HepG2 (cell line): ENCODE data around the gene ZBTB8OS.
"Not testable (repeated sequence)": the region's sequence is repeated elsewhere in the genome, so short reads cannot be mapped to it uniquely, and the experiment has no call there.

Experiments used
- HNRNPL ChIP-seq: fragments of 200-400 bp; formaldehyde crosslinking; IDR thresholded peaks from 2 replicates; pipeline ENCODE4 v1.6.1; 2017; ENCODE audit warnings: mild to moderate bottlenecking, low read depth, low read length
- POLR2AphosphoS5 ChIP-seq: IDR thresholded peaks from 2 replicates; pipeline ENCODE4 v1.6.1; 2012; ENCODE audit warnings: low read depth, low read length
- PRPF4 ChIP-seq: fragments of 200-400 bp; formaldehyde crosslinking; IDR thresholded peaks from 2 replicates; pipeline ENCODE4 v1.6.1; 2016; ENCODE audit warnings: low read length, low read depth; ENCODE audit not compliant: poor library complexity, severe bottlenecking
- ZNF160 ChIP-seq: sonication (generic); formaldehyde crosslinking; IDR thresholded peaks from 2 replicates; pipeline ENCODE4 v1.8.0; 2022; ENCODE audit warnings: mild to moderate bottlenecking, inconsistent platforms, missing genetic modification reagents
- TF ChIP-seq, protein P1 (sequence below): sonication (generic); formaldehyde crosslinking; conservative IDR thresholded peaks from 2 replicates; pipeline ENCODE4 v1.4.0; 2020; ENCODE audit warnings: missing genetic modification reagents
- TF ChIP-seq, protein P2 (sequence below): sonication (generic); formaldehyde crosslinking; IDR thresholded peaks from 2 replicates; pipeline ENCODE4 v1.5.0; 2020; ENCODE audit warnings: mild to moderate bottlenecking, missing genetic modification reagents, moderate library complexity

DNA sequence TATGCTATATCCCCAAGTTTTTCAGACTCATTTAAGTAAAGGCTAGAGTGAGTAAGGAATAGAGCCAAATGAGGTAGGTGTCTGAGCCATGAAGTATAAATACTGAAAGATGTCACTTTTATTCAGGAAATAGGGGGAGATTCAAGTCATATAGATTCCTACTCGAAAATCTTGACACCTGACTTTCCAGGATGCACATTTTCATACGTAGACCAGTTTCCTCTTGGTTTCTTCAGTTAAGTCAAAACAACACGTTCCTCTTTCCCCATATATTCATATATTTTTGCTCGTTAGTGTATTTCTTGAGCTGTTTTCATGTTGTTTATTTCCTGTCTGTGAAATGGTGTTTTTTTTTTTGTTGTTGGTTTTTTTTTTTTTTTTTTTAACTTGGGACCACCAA lies 29.6 kb upstream of the ZBTB8OS start:
- not testable (repeated sequence) for TF ChIP-seq HNRNPL; POLR2AphosphoS5; PRPF4; ZNF160 (CRISPR knock-in tag)
- TF ChIP-seq, protein P1, sequence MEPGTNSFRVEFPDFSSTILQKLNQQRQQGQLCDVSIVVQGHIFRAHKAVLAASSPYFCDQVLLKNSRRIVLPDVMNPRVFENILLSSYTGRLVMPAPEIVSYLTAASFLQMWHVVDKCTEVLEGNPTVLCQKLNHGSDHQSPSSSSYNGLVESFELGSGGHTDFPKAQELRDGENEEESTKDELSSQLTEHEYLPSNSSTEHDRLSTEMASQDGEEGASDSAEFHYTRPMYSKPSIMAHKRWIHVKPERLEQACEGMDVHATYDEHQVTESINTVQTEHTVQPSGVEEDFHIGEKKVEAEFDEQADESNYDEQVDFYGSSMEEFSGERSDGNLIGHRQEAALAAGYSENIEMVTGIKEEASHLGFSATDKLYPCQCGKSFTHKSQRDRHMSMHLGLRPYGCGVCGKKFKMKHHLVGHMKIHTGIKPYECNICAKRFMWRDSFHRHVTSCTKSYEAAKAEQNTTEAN (CRISPR knock-in tag) = not testable (repeated sequence)
- TF ChIP-seq, protein P2, sequence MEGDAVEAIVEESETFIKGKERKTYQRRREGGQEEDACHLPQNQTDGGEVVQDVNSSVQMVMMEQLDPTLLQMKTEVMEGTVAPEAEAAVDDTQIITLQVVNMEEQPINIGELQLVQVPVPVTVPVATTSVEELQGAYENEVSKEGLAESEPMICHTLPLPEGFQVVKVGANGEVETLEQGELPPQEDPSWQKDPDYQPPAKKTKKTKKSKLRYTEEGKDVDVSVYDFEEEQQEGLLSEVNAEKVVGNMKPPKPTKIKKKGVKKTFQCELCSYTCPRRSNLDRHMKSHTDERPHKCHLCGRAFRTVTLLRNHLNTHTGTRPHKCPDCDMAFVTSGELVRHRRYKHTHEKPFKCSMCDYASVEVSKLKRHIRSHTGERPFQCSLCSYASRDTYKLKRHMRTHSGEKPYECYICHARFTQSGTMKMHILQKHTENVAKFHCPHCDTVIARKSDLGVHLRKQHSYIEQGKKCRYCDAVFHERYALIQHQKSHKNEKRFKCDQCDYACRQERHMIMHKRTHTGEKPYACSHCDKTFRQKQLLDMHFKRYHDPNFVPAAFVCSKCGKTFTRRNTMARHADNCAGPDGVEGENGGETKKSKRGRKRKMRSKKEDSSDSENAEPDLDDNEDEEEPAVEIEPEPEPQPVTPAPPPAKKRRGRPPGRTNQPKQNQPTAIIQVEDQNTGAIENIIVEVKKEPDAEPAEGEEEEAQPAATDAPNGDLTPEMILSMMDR (CRISPR knock-in tag) = not testable (repeated sequence)
